ENCODE data around the gene ST8SIA1. TPM values are rescaled to one million over a fixed set of nuclear protein-coding genes. Genes with fewer than 3 reads are reported as not detected.
A peak's percentile ranks its signal among the peaks of the same experiment; 100 is the strongest.

ST8SIA1 gene
- total RNA-seq, 1 donor from 2014 or later: 0.26 TPM

DNA sequence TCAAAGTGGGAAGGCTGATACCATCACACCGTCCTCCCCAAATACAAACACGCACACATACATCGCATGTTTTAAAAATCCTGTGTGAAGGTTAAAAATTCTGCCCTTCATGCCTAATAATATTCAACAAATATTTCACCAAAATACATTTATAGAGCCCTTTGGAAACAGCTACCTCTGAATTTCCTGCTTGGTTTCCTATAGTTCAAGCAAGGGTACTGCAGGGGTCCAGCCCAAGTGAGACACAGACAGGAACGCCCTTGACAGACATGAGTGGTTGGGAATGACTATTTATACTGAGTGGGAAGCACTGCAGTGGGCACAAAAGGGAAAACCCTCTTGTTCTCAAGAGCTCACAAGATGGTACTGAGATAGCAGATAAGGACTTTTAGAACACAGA lies 51.0 kb downstream of the ST8SIA1 start:
- DNase-seq (ENCODE audit: low read depth in 2 of 2): no peak

- DNase-seq (ENCODE audit: low read depth in 2 of 2): peak in 1 of 2 donors; percentile 70
These were observed 51.5 kb downstream of the ST8SIA1 start for GRCh38 chr12:22283006-22283506.

DNA sequence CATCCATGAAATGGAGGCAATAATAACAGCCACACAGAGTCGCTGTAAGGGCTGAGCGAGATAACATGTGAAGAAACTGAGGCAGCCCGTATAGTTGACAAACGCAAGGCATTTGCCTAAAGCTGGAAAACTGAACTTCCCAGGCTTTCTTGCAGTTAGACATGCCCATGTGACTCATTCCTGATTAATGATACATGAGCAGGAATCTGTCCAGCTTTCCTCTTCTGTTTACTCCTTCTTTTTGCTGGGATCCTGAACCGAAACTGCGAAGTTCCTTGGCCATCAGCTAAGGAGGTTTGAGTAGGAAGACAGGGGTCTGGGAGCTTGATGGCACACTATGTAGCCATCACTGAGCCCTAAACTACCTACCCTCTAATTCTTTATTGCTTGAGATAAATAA lies 52.2 kb downstream of the ST8SIA1 start:
- DNase-seq (ENCODE audit: low read depth in 2 of 2): peak in 1 of 2 donors; percentile 42

DNA sequence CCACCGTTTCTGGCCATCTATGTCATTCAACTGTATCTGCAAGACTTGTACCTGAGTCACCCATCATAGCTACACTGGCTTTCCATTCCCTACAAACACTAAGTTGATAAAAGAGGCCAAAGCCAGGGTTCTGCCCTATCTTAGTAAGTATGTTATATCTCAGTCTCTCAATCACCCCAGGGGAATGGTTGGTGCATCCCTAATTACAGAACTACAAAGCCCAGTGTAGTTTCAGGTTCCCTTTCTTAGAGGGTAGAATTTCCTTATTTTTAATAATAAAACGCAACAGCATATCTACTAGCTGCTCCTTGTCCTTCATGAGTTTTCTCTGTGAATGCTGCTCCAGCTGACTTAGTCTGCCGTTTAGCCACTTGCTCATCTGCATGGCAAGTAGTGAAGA lies 57.6 kb downstream of the ST8SIA1 start:
- no peak for DNase-seq (ENCODE audit: low read depth in 2 of 2)

- DNase-seq (ENCODE audit: low read depth in 2 of 2): no peak
These were observed 58.2 kb downstream of the ST8SIA1 start for GRCh38 chr12:22276313-22276712.

- DNase-seq (ENCODE audit: low read depth in 2 of 2): peak in 1 of 2 donors; percentile 42
These were observed 58.7 kb downstream of the ST8SIA1 start for GRCh38 chr12:22275843-22276242.

GRCh38 chr12:22272335-22273151 lies 62.0 kb downstream of the ST8SIA1 start:
- no peak for DNase-seq (ENCODE audit: low read depth in 2 of 2)

DNA sequence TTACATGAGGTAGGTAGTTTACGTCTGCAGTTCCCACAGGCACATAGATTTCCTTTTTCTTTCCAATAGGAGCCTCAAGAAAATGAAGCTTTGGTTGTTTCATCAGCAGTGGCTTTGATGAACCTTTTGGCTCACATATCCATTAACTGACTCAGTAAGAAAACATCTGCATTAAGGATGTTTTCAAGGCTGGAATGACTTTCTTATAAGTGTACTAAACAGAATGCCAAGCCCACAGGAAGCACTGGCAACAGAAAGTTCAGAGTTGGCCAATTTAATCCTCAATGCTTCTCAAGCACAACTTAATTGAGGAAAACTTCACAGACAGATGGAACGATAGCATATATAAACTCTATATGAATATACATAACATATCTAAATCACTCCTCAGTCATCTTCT lies 63.5 kb downstream of the ST8SIA1 start:
- peak in 1 of 2 donors; percentile 58 for DNase-seq (ENCODE audit: low read depth in 2 of 2)

- no peak for DNase-seq (ENCODE audit: low read depth in 2 of 2)
These were observed 65.5 kb downstream of the ST8SIA1 start for GRCh38 chr12:22268973-22269372.

GRCh38 chr12:22268406-22268805 lies 66.1 kb downstream of the ST8SIA1 start:
- DNase-seq (ENCODE audit: low read depth in 2 of 2): peak in 1 of 2 donors; percentile 35

- DNase-seq (ENCODE audit: low read depth in 2 of 2): no peak
These were observed 68.4 kb downstream of the ST8SIA1 start for GRCh38 chr12:22266101-22266500.

- no peak for DNase-seq (ENCODE audit: low read depth in 2 of 2)
These were observed 70.1 kb downstream of the ST8SIA1 start for GRCh38 chr12:22264380-22264779.

DNA sequence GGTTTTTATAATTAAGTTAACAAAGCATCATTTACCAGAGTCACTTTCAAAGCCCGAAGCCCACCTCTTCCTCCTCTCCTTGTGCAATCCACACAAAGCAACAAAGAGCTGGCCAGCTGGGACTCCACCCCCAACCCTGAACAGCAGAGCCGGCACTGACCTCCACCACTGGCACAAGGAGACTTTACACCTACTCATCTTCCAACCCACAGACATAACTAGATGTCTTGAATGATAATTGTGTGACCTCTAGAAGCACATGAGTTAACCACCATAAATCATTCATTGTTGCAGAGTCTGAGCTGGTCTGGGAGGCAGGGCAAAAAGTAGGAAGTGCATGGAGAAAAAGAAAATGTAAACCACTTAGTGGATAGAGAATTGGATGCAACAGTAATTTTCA lies 72.2 kb downstream of the ST8SIA1 start:
- DNase-seq (ENCODE audit: low read depth in 2 of 2): no peak

DNA sequence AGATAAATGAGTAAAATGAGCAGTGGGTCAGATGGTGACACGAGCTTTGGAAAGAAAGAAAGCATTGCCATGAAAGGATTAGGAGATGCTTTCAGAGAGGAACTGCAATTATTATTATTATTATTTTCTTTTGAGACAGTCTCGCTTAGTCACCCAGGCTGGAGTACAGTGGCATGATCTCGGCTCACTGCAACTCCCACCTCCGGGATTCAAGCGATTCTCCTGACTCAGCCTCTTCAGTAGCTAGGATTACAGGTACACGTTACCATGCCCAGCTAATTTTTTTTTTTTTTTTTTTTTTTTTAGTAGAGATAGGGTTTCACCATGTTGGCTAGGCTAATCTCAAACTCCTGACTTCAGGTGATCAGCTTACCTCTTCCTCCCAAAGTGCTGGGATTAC lies 77.4 kb downstream of the ST8SIA1 start:
- no peak for DNase-seq (ENCODE audit: low read depth in 2 of 2)

- DNase-seq (ENCODE audit: low read depth in 2 of 2): no peak
These were observed 77.9 kb downstream of the ST8SIA1 start for GRCh38 chr12:22256605-22257004.

- DNase-seq (ENCODE audit: low read depth in 2 of 2): no peak
These were observed 78.5 kb downstream of the ST8SIA1 start for GRCh38 chr12:22256041-22256441.

- no peak for DNase-seq (ENCODE audit: low read depth in 2 of 2)
These were observed 79.4 kb downstream of the ST8SIA1 start for GRCh38 chr12:22255097-22255496.

- DNase-seq (ENCODE audit: low read depth in 2 of 2): no peak
These were observed 80.0 kb downstream of the ST8SIA1 start for GRCh38 chr12:22254478-22254877.

- DNase-seq (ENCODE audit: low read depth in 2 of 2): no peak
These were observed 82.5 kb downstream of the ST8SIA1 start for GRCh38 chr12:22252057-22252456.

GRCh38 chr12:22250762-22251161 lies 83.7 kb downstream of the ST8SIA1 start:
- DNase-seq (ENCODE audit: low read depth in 2 of 2): no peak

DNA sequence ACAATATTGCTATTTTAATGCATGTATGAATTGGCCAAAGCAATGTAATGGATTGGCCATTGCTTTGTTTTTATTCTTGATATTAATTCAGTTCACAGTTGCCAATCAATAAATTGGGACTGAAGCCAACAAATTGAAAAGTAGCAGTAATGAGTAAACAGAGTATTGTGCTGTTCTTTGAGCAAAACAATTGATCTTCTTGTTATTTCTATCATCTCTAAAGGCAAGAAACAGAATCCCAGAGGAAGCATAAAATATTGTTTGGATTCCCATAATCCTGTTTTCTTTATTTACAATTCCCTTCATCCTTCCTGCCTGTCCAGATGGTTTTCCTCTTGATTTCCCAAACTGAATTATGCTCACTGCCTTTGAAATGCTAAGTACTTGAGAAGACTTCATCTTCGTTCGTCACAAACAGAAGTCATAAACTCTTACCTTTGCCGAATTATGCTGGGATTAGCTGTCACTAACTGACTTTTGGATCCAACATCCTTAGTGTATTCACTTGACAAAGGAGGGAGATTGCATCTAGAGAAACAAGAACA lies 85.9 kb downstream of the ST8SIA1 start:
- no peak for DNase-seq (ENCODE audit: low read depth in 2 of 2)

DNA sequence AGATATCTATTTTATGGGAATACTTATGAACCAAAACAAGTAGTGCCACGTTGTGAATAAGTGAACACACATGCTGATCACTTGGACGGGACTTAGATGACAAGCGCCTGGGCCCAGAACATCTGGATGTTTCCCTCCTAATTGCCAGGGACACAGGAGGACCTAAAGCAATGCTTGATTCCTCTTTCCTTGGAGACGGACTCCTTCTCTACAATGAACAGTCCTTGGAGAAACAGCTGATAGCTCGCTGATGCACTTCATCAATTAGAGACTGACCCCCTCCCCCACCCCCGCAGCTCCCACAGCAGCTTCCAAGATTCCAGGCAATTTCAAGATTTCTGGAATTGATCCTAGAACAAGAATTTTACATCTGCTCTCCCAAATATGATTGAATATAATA lies 86.4 kb downstream of the ST8SIA1 start:
- no peak for DNase-seq (ENCODE audit: low read depth in 2 of 2)

DNA sequence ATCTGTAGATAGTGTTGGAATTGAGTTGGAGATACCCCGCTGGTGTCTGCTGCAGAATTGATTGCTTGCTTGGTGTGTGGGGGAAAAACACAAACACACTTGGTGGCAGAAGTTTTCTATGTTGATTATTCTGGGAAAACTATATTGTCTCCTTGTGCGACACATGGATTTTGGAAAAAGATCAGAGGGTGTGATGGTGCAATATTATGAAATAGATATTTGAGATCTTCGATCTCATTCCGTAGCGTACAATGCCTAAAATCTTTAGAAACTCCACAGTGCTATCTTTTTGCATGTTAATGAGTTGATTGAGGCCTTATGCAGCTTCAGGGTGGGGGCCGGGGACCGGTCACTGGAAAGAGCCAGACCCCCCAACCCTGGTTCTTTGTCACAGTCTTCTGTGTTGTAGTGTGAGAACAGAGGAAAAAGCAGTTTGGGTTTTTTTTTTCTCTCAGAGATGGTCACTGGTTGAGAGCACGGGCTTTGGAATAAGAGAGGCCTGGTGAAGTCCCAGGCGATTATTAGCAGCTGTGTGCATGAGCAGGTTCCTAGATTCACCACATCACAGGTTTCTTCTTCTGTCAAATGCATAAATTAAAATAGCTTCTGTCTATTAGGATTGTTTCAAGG lies 88.2 kb downstream of the ST8SIA1 start:
- DNase-seq (ENCODE audit: low read depth in 2 of 2): no peak
